Inferior parietal cortex (tissue), 1 donor: ENCODE data around the gene RGS2.

Experiments used
- DNase-seq: peaks from one replicate; pipeline ENCODE4 v3.0.0-alpha.2; 2016; ENCODE audit errors: extremely low spot score

Gene RGS2

GRCh38 chr1:192830595-192831246 lies 21.9 kb downstream of the RGS2 start:
- DNase-seq, result no peak

GRCh38 chr1:192831706-192832355 lies 23.0 kb downstream of the RGS2 start:
- DNase-seq, result no peak

- no peak for DNase-seq
Measured at GRCh38 chr1:192832492-192832891, 23.7 kb downstream of the RGS2 start.

- DNase-seq, result no peak
Measured at GRCh38 chr1:192835116-192835515, 26.3 kb downstream of the RGS2 start.

GRCh38 chr1:192839162-192840066 lies 30.6 kb downstream of the RGS2 start:
- DNase-seq, result no peak

GRCh38 chr1:192844360-192844759 lies 35.5 kb downstream of the RGS2 start:
- no peak for DNase-seq

GRCh38 chr1:192846950-192847349 lies 38.1 kb downstream of the RGS2 start:
- DNase-seq, result no peak

- no peak for DNase-seq
Measured at GRCh38 chr1:192849011-192849410, 40.2 kb downstream of the RGS2 start.

- DNase-seq, result no peak
Measured at GRCh38 chr1:192849442-192849841, 40.6 kb downstream of the RGS2 start.

GRCh38 chr1:192852001-192852947 lies 43.4 kb downstream of the RGS2 start:
- no peak for DNase-seq

GRCh38 chr1:192858456-192858855 lies 49.6 kb downstream of the RGS2 start:
- DNase-seq, result no peak

- DNase-seq, result no peak
Measured at GRCh38 chr1:192859808-192860207, 51.0 kb downstream of the RGS2 start.

GRCh38 chr1:192860478-192861185 lies 51.8 kb downstream of the RGS2 start:
- DNase-seq, result no peak

GRCh38 chr1:192861860-192862259 lies 53.0 kb downstream of the RGS2 start:
- no peak for DNase-seq
